WERI-Rb-1 (cell line): ENCODE measurements around the gene CEP85L.

Source experiments
- DNase-seq: peaks from one replicate; pipeline ENCODE4 v3.0.0-alpha.2; 2020
- H3K27ac ChIP-seq: fragments of 250-450 bp; sonication (Bioruptor Pico); 2 replicates; pipeline ENCODE4 v1.5.1; 2020; ENCODE audit warnings: mild to moderate bottlenecking, moderate library complexity
- H3K27me3 ChIP-seq: fragments of 250-450 bp; sonication (Bioruptor Pico); 2 replicates; pipeline ENCODE4 v1.5.1; 2021; ENCODE audit warnings: mild to moderate bottlenecking, low read depth, moderate library complexity; ENCODE audit not compliant: insufficient read depth, severe bottlenecking
- H3K36me3 ChIP-seq: fragments of 250-450 bp; sonication (Bioruptor Pico); 2 replicates; pipeline ENCODE4 v1.5.1; 2020; ENCODE audit warnings: mild to moderate bottlenecking, moderate library complexity
- H3K4me3 ChIP-seq: 2 replicates; pipeline ENCODE4 v1.5.1; 2011; ENCODE audit warnings: low read depth, mild to moderate bottlenecking, control low read depth, low read length
- H3K9me3 ChIP-seq: fragments of 250-450 bp; sonication (Bioruptor Pico); 2 replicates; pipeline ENCODE4 v1.5.1; 2021; ENCODE audit warnings: mild to moderate bottlenecking, moderate library complexity; ENCODE audit not compliant: severe bottlenecking
- TF ChIP-seq, protein P1 (sequence below): IDR thresholded peaks from 2 replicates; pipeline ENCODE4 v1.5.1; 2011; ENCODE audit warnings: low read depth, mild to moderate bottlenecking, control low read depth, inconsistent platforms, low read length

CEP85L gene

DNA sequence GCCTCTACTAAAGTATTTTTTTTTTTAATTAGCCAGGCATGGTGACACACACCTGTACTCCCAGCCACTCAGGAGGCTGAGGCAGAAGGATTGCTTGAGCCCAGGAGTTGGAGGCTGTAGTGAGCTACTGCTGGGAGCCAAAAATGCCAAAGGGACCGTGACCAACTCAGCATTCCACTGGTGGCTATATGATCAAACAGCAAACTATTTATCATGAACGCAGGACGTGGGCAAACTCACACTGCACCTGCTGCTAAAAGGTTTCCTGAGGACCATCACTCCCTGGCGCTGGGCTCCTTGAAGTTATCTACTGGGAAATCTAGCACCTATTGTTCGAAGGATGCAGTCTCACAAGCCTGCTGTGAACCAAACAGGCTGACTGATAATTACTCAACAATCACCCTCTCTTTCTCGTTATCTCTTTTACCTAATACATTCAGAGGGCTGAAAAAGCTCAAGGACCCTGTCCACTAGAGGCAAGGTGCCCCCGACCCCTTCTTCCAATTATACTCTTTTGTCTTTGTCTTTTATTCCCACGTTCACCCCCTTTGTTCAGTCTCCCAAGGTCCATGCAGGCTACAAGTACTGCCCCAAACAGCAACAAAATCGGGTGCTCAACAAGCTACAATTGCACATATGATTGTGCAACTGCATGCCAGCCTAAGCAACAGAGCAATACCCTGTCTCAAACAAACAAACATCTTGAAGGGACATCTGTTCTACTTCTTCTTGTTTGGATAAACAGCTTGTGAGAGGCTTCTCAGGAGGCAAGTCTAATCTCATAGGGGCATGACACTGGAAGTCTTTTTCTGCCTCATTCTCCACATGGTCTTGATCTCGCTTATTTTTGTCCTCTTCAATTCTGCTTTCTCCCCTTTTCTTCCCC lies 151.0 kb downstream of the CEP85L start:
- H3K36me3 ChIP-seq: peaks cover 2% of the 10 kb centered on the region
- no peak overlapping the region for H3K27ac ChIP-seq
- no peaks in the 10 kb centered on the region for H3K9me3 ChIP-seq
- no peak overlapping the region for H3K4me3 ChIP-seq
- no peak for DNase-seq
- TF ChIP-seq, protein P1, sequence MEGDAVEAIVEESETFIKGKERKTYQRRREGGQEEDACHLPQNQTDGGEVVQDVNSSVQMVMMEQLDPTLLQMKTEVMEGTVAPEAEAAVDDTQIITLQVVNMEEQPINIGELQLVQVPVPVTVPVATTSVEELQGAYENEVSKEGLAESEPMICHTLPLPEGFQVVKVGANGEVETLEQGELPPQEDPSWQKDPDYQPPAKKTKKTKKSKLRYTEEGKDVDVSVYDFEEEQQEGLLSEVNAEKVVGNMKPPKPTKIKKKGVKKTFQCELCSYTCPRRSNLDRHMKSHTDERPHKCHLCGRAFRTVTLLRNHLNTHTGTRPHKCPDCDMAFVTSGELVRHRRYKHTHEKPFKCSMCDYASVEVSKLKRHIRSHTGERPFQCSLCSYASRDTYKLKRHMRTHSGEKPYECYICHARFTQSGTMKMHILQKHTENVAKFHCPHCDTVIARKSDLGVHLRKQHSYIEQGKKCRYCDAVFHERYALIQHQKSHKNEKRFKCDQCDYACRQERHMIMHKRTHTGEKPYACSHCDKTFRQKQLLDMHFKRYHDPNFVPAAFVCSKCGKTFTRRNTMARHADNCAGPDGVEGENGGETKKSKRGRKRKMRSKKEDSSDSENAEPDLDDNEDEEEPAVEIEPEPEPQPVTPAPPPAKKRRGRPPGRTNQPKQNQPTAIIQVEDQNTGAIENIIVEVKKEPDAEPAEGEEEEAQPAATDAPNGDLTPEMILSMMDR: no peak
- no peaks in the 10 kb centered on the region for H3K27me3 ChIP-seq

DNA sequence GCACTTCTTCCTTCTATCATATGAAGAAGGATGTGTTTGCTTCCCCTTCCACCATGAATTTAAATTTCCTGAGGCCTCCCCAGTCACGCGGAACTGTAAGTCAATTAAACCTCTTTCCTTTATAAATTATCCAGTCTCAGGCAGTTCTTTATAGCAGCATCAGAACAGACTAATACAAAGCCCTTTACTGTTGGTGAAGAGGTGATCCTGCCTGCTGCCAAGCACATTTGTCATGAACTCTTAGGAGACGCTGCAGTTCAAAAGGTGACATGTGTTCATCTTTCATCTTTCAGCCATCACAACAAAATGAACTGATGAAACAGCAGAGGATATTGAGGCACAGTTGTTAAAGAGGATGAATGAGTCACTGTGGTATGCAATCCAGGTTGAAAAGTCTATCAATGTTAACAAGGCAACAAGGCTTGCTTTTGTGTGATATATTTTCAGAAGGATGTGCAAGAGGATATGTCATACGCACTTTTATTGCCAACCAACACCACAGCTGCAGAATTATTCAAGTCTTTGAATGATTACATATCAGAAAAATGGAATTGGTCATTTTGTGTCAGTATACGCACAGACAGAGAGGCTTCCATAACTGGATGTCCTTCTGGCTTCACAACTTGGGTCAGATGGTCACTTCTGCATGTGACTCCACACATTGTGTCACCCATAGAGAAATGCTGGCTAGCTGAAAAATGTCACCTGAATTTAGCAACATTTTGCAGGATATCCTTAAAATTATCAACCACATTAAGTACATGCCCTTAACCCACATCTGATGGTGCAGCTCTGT lies 155.7 kb downstream of the CEP85L start:
- no peak overlapping the region for H3K4me3 ChIP-seq
- no peaks in the 10 kb centered on the region for H3K9me3 ChIP-seq
- DNase-seq: no peak
- H3K27ac ChIP-seq: no peak overlapping the region
- H3K36me3 ChIP-seq: peaks cover 7% of the 10 kb centered on the region
- TF ChIP-seq, protein P1: no peak
- H3K27me3 ChIP-seq: no peaks in the 10 kb centered on the region

DNA sequence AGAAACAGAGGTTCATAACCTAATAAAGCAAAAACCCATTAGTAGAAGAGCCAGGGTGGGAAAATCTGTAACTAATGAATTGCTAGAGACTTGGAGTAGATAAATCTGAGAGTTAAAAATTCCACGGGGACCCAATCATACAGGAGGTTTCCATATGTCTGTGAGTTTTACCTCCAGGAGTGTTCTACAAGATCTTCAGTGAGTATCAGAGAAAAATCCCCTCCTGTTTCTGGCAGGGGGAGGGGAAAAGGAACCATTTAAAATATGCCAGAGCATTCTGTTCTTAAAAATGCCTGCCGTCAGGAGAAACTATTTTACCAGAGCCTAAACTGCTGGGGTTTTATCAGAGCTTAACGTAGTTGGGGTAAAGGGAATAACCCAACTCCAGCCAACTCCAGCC lies 157.3 kb downstream of the CEP85L start:
- TF ChIP-seq, protein P1: no peak
- no peaks in the 10 kb centered on the region for H3K9me3 ChIP-seq
- no peak for DNase-seq
- H3K27ac ChIP-seq: no peak overlapping the region
- no peak overlapping the region for H3K4me3 ChIP-seq
- H3K36me3 ChIP-seq: peaks cover 7% of the 10 kb centered on the region
- no peaks in the 10 kb centered on the region for H3K27me3 ChIP-seq

DNA sequence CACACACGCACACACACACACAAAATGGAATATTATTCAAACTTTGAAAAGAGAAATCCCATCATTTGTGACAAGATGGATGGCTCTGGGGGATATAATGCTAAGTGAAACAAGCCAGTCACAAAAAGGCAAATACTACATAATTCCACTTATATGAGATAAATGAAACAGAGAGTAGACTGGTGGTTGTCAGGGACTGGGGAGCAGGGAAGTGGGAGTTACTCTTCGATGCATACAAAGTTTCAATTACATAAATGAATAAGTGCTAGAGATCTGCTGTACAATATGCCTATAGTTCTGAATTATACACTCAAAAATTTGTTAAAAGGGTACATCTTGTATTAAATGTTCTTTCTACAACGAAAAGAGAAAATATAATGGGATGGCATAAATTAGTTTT lies 161.4 kb downstream of the CEP85L start:
- TF ChIP-seq, protein P1: no peak
- Histone ChIP-seq H3K27ac (no peak overlapping the region), H3K4me3 (no peak overlapping the region), H3K9me3 (no peaks in the 10 kb centered on the region), H3K27me3 (no peaks in the 10 kb centered on the region), H3K36me3 (peaks cover 16% of the 10 kb centered on the region)
- DNase-seq: no peak

DNA sequence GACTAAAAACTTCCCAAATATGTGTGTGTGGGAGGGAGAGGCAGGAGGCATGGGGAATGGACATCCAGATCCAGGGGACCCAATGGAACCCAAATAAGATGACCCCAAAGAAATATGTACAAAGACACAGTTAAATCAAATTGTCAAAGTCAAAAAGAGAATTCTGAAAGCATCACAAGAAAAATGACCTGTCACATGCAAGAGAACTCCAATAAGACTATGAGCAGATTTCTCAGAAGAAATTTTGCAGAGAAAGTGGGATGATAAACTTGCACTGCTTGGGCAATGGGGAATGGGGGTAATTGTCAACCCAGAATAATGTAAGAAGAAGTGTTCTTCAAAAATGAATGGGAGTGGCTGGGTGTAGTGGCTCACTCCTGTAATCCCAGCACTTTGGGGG lies 162.8 kb downstream of the CEP85L start:
- no peak for DNase-seq
- Histone ChIP-seq H3K27ac (no peak overlapping the region), H3K4me3 (no peak overlapping the region), H3K9me3 (no peaks in the 10 kb centered on the region), H3K27me3 (no peaks in the 10 kb centered on the region), H3K36me3 (peaks cover 16% of the 10 kb centered on the region)
- TF ChIP-seq, protein P1: no peak
